DMS 273 (cell line): ENCODE results near the gene ECE2.
A peak's percentile ranks its signal among the peaks of the same experiment; 100 is the strongest.

Experiments
- DNase-seq: peaks from one replicate; lab custom pipeline; 2025; ENCODE audit not compliant: unreplicated experiment; lab: John Stamatoyannopoulos, UW

Gene ECE2

GRCh38 chr3:184311633-184312032 lies 35.8 kb downstream of the ECE2 start:
- no peak for DNase-seq

- DNase-seq: peak; percentile 99
Observed at GRCh38 chr3:184314363-184314699, 38.5 kb downstream of the ECE2 start, which contains the start of gene EIF4G1. TSS of gene EIF4G1 (plus strand) at chr3:184314606. CDS start at chr3:184315797, 1,191 bp downstream.

- DNase-seq: peak; percentile 86
Observed at GRCh38 chr3:184314700-184315542, 39.1 kb downstream of the ECE2 start.

GRCh38 chr3:184315543-184315867 lies 39.7 kb downstream of the ECE2 start:
- peak; percentile 67 for DNase-seq

DNA sequence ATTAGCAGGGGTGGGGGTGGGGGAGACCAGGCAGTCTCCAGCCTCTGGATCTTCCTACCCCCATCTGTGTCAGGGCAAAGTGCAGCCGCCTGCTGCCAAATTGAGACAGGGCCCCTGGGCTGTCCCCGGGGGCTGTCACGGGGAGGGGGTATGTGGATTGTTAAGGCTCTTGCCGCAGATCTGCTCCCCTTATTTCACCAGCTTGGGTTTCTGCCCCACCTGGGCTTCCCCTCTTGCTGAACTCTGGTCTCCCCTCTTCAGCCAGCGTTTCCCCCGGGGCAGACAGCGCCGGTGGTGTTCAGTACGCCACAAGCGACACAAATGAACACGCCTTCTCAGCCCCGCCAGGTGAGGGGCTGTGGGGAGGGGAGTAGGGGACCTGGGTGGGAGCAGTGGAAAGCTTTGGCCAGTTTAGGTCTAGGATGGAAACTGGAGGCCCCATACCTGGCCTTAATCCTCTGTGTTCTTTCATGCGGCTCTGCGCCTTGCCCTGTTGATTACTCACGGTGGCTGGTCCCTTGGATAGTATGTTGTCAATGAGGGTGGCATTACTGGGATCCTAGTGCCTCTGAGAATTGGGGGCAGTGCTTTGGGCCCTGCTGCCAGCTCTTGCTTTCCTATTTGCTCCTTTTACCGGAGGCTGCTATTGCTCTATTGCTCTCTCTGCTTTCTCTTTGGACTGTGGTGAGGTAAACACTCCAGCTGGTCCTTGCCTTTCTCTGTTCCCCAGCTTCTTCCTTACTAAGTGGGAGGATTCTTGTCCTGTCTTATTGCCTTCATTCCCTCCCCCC lies 40.2 kb downstream of the ECE2 start:
- no peak for DNase-seq

- no peak for DNase-seq
Observed at GRCh38 chr3:184316792-184317191, 41.0 kb downstream of the ECE2 start.

DNA sequence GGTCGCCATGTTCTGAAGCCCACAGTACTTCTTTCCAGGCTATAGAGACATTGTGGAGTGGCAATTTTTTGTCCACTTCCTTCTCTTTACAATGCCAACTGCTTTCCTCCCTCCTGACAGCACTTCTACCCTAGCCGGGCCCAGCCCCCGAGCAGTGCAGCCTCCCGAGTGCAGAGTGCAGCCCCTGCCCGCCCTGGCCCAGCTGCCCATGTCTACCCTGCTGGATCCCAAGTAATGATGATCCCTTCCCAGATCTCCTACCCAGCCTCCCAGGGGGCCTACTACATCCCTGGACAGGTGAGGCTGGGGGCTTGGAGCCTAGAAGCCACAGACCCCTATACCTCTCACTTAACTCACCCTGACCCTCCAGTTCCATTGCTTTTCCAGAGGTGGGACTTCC lies 41.4 kb downstream of the ECE2 start:
- no peak for DNase-seq

- peak; percentile 98 for DNase-seq
Observed at GRCh38 chr3:184320104-184320445, 44.3 kb downstream of the ECE2 start.

DNA sequence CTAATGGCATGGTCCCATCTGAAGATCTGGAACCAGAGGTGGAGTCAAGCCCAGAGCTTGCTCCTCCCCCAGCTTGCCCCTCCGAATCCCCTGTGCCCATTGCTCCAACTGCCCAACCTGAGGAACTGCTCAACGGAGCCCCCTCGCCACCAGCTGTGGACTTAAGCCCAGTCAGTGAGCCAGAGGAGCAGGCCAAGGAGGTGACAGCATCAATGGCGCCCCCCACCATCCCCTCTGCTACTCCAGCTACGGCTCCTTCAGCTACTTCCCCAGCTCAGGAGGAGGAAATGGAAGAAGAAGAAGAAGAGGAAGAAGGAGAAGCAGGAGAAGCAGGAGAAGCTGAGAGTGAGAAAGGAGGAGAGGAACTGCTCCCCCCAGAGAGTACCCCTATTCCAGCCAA lies 45.8 kb downstream of the ECE2 start:
- DNase-seq: no peak

- no peak for DNase-seq
Observed at GRCh38 chr3:184322731-184323487, 47.1 kb downstream of the ECE2 start.

- no peak for DNase-seq
Observed at GRCh38 chr3:184323696-184324095, 47.9 kb downstream of the ECE2 start.

DNA sequence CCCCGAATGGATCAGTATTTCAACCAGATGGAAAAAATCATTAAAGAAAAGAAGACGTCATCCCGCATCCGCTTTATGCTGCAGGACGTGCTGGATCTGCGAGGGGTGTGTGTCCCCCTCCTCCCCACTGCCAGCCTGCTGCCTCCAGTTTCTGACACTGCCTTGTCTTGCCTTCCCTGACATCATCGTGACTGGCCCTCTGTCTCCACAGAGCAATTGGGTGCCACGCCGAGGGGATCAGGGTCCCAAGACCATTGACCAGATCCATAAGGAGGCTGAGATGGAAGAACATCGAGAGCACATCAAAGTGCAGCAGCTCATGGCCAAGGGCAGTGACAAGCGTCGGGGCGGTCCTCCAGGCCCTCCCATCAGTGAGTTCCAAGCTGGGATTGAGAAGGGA lies 49.4 kb downstream of the ECE2 start:
- no peak for DNase-seq

GRCh38 chr3:184325715-184326369 lies 50.0 kb downstream of the ECE2 start:
- DNase-seq: no peak

DNA sequence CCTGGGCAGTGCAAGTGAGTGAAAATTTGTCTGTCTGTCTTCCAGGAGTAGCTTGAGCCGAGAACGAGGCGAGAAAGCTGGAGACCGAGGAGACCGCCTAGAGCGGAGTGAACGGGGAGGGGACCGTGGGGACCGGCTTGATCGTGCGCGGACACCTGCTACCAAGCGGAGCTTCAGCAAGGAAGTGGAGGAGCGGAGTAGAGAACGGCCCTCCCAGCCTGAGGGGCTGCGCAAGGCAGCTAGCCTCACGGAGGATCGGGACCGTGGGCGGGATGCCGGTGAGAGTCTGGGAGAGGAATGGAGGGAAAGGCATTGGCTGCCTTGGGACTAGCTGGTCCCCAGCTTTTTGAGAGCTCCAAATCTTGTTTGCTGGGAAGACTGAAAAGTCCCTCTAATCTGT lies 51.3 kb downstream of the ECE2 start:
- DNase-seq: no peak

DNA sequence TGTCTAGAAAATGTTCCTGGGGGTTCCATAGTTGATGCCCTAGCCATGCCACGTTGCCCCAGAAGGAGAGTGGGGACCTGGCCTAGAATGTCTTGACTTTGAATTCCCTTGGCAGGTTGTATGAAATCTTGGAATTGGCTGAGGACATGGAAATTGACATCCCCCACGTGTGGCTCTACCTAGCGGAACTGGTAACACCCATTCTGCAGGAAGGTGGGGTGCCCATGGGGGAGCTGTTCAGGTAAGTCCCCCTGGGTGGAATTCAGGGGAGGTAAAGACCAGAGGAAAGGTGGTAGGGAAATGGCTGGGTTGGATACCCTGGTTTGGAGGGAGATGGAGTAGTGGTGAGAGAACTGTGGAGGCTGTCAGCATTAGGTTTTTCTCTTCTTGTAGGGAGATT lies 52.7 kb downstream of the ECE2 start:
- DNase-seq: no peak

- DNase-seq: no peak
Observed at GRCh38 chr3:184332370-184333090, 56.7 kb downstream of the ECE2 start.

DNA sequence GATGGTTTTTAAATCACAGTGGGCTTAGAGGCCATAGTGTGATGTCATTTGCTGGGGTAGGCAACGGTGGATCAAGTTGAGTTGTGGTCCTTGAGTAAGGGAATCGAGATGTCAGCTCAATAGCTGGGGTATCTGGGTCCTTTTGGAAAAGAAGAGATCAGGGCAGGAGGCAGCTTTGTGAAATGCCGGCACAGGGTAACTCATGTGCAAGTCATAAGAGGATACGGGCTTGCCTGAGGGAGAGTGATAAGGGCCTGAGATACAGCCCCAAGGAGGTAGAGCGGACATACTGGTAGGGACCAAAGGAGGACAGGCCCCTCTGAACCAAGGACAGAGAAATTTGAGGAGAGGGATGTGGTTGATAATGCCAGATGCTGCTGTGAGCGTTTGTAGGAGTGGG lies 57.4 kb downstream of the ECE2 start:
- no peak for DNase-seq

DNA sequence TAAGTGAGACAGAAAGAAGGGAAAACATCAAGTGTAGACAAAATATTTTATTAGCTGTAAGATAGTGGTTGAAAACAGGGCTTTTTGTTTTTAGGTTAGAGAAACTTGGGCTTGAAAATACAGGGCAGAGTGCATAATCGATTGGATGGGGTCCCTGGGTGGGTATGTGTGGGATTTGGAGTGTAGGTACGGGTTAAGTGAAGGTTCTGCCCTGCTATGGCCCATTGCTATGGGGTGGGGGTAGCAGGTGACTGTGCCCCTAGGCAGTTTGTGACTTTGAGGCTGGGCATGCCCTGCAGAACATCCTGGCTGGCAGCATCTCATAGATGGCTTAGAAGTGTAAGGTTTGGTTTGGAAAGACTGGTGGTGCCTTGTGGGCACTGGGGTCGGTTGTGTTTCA lies 57.9 kb downstream of the ECE2 start:
- no peak for DNase-seq

DNA sequence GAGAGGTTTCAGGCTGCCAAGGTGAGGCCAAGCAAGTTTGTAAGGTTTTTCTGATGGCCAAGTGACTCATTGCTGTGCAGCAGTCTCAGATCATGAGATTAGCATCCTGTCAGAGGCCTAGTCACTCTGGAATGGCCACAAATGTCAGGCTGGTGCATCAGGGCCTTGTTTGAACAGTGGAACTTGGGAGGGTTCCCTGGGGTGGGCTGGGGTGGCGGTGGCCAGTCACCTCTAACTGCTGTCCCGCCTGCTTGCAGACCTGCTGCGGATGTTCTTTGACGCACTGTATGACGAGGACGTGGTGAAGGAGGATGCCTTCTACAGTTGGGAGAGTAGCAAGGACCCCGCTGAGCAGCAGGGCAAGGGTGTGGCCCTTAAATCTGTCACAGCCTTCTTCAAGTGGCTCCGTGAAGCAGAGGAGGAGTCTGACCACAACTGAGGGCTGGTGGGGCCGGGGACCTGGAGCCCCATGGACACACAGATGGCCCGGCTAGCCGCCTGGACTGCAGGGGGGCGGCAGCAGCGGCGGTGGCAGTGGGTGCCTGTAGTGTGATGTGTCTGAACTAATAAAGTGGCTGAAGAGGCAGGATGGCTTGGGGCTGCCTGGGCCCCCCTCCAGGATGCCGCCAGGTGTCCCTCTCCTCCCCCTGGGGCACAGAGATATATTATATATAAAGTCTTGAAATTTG lies 58.8 kb downstream of the ECE2 start:
- DNase-seq: peak; percentile 54

GRCh38 chr3:184335291-184335660 lies 59.5 kb downstream of the ECE2 start:
- peak; percentile 90 for DNase-seq
